ENCODE measurements around the gene GHRH.

Gene GHRH

GRCh38 chr20:37251825-37252477 is 9.7 kb downstream of the GHRH start:
- no peaks in the 10 kb centered on the region for H3K36me3 ChIP-seq (ENCODE audit: control insufficient read depth, insufficient read depth, low read length)
- no peaks in the 10 kb centered on the region for H3K4me1 ChIP-seq (ENCODE audit: control insufficient read depth, insufficient read depth, low read length, poor library complexity, severe bottlenecking)
- H3K27me3 ChIP-seq (replicated peaks; ENCODE audit: control insufficient read depth, insufficient read depth, low read length, poor library complexity, severe bottlenecking): no peaks in the 10 kb centered on the region
- H3K9me3 ChIP-seq (ENCODE audit: control insufficient read depth, low read length): no peaks in the 10 kb centered on the region
- DNase-seq: no peak
- no peak overlapping the region for H3K27ac ChIP-seq (ENCODE audit: insufficient read depth, low read length, poor library complexity, severe bottlenecking)
- H3K4me3 ChIP-seq (ENCODE audit: insufficient read depth, low read depth, low read length, poor library complexity, severe bottlenecking): no peak overlapping the region

- Histone ChIP-seq H3K27ac (ENCODE audit: insufficient read depth, low read length, poor library complexity, severe bottlenecking) (no peak overlapping the region), H3K4me3 (ENCODE audit: insufficient read depth, low read depth, low read length, poor library complexity, severe bottlenecking) (no peak overlapping the region), H3K4me1 (ENCODE audit: control insufficient read depth, insufficient read depth, low read length, poor library complexity, severe bottlenecking) (no peaks in the 10 kb centered on the region), H3K36me3 (ENCODE audit: control insufficient read depth, insufficient read depth, low read length) (peaks cover 5% of the 10 kb centered on the region), H3K9me3 (ENCODE audit: control insufficient read depth, low read length) (no peaks in the 10 kb centered on the region), H3K27me3 (replicated peaks; ENCODE audit: control insufficient read depth, insufficient read depth, low read length, poor library complexity, severe bottlenecking) (no peaks in the 10 kb centered on the region)
- DNase-seq: no peak
Measured at GRCh38 chr20:37249304-37249703, 12.3 kb downstream of the GHRH start.

- H3K9me3 ChIP-seq (ENCODE audit: control insufficient read depth, low read length): no peaks in the 10 kb centered on the region
- H3K36me3 ChIP-seq (ENCODE audit: control insufficient read depth, insufficient read depth, low read length): peaks cover 18% of the 10 kb centered on the region
Measured at GRCh38 chr20:37247547-37247946, 14.1 kb downstream of the GHRH start.

GRCh38 chr20:37246736-37247135 is 14.9 kb downstream of the GHRH start:
- Histone ChIP-seq H3K36me3 (ENCODE audit: control insufficient read depth, insufficient read depth, low read length) (peaks cover 27% of the 10 kb centered on the region), H3K27me3 (replicated peaks; ENCODE audit: control insufficient read depth, insufficient read depth, low read length, poor library complexity, severe bottlenecking) (no peaks in the 10 kb centered on the region), H3K27ac (ENCODE audit: insufficient read depth, low read length, poor library complexity, severe bottlenecking) (no peak overlapping the region), H3K4me3 (ENCODE audit: insufficient read depth, low read depth, low read length, poor library complexity, severe bottlenecking) (no peak overlapping the region), H3K4me1 (ENCODE audit: control insufficient read depth, insufficient read depth, low read length, poor library complexity, severe bottlenecking) (no peaks in the 10 kb centered on the region), H3K9me3 (ENCODE audit: control insufficient read depth, low read length) (no peaks in the 10 kb centered on the region)
- DNase-seq: no peak

More at GRCh38 chr20:37247547-37247946, 14.1 kb downstream of the GHRH start:
- Histone ChIP-seq H3K4me1 (ENCODE audit: control insufficient read depth, insufficient read depth, low read length, poor library complexity, severe bottlenecking) (no peaks in the 10 kb centered on the region), H3K27ac (ENCODE audit: insufficient read depth, low read length, poor library complexity, severe bottlenecking) (no peak overlapping the region), H3K27me3 (replicated peaks; ENCODE audit: control insufficient read depth, insufficient read depth, low read length, poor library complexity, severe bottlenecking) (no peaks in the 10 kb centered on the region), H3K4me3 (ENCODE audit: insufficient read depth, low read depth, low read length, poor library complexity, severe bottlenecking) (no peak overlapping the region)
- DNase-seq: no peak

- no peak for DNase-seq
- Histone ChIP-seq H3K36me3 (ENCODE audit: control insufficient read depth, insufficient read depth, low read length) (peaks cover 39% of the 10 kb centered on the region), H3K27me3 (replicated peaks; ENCODE audit: control insufficient read depth, insufficient read depth, low read length, poor library complexity, severe bottlenecking) (no peaks in the 10 kb centered on the region), H3K9me3 (ENCODE audit: control insufficient read depth, low read length) (no peaks in the 10 kb centered on the region), H3K4me1 (ENCODE audit: control insufficient read depth, insufficient read depth, low read length, poor library complexity, severe bottlenecking) (no peaks in the 10 kb centered on the region), H3K27ac (ENCODE audit: insufficient read depth, low read length, poor library complexity, severe bottlenecking) (no peak overlapping the region), H3K4me3 (ENCODE audit: insufficient read depth, low read depth, low read length, poor library complexity, severe bottlenecking) (no peak overlapping the region)
Measured at GRCh38 chr20:37245216-37246150, 16.1 kb downstream of the GHRH start.

GRCh38 chr20:37244572-37244957 is 17.0 kb downstream of the GHRH start:
- no peaks in the 10 kb centered on the region for H3K4me1 ChIP-seq (ENCODE audit: control insufficient read depth, insufficient read depth, low read length, poor library complexity, severe bottlenecking)
- H3K36me3 ChIP-seq (ENCODE audit: control insufficient read depth, insufficient read depth, low read length): peaks cover 46% of the 10 kb centered on the region

GRCh38 chr20:37243937-37244571 is 17.6 kb downstream of the GHRH start:
- no peaks in the 10 kb centered on the region for H3K4me1 ChIP-seq (ENCODE audit: control insufficient read depth, insufficient read depth, low read length, poor library complexity, severe bottlenecking)
- no peaks in the 10 kb centered on the region for H3K27me3 ChIP-seq (replicated peaks; ENCODE audit: control insufficient read depth, insufficient read depth, low read length, poor library complexity, severe bottlenecking)
- H3K27ac ChIP-seq (ENCODE audit: insufficient read depth, low read length, poor library complexity, severe bottlenecking): no peak overlapping the region
- no peaks in the 10 kb centered on the region for H3K9me3 ChIP-seq (ENCODE audit: control insufficient read depth, low read length)
- peaks cover 50% of the 10 kb centered on the region for H3K36me3 ChIP-seq (ENCODE audit: control insufficient read depth, insufficient read depth, low read length)
- H3K4me3 ChIP-seq (ENCODE audit: insufficient read depth, low read depth, low read length, poor library complexity, severe bottlenecking): no peak overlapping the region
- DNase-seq: no peak

More at GRCh38 chr20:37244572-37244957, 17.0 kb downstream of the GHRH start:
- no peak for DNase-seq
- no peak overlapping the region for H3K4me3 ChIP-seq (ENCODE audit: insufficient read depth, low read depth, low read length, poor library complexity, severe bottlenecking)
- H3K9me3 ChIP-seq (ENCODE audit: control insufficient read depth, low read length): no peaks in the 10 kb centered on the region
- no peaks in the 10 kb centered on the region for H3K27me3 ChIP-seq (replicated peaks; ENCODE audit: control insufficient read depth, insufficient read depth, low read length, poor library complexity, severe bottlenecking)
- H3K27ac ChIP-seq (ENCODE audit: insufficient read depth, low read length, poor library complexity, severe bottlenecking): no peak overlapping the region

GRCh38 chr20:37243076-37243936 is 18.3 kb downstream of the GHRH start:
- Histone ChIP-seq H3K4me1 (ENCODE audit: control insufficient read depth, insufficient read depth, low read length, poor library complexity, severe bottlenecking) (no peaks in the 10 kb centered on the region), H3K27me3 (replicated peaks; ENCODE audit: control insufficient read depth, insufficient read depth, low read length, poor library complexity, severe bottlenecking) (no peaks in the 10 kb centered on the region), H3K4me3 (ENCODE audit: insufficient read depth, low read depth, low read length, poor library complexity, severe bottlenecking) (no peak overlapping the region), H3K36me3 (ENCODE audit: control insufficient read depth, insufficient read depth, low read length) (peaks cover 57% of the 10 kb centered on the region), H3K27ac (ENCODE audit: insufficient read depth, low read length, poor library complexity, severe bottlenecking) (no peak overlapping the region), H3K9me3 (ENCODE audit: control insufficient read depth, low read length) (no peaks in the 10 kb centered on the region)
- no peak for DNase-seq

GRCh38 chr20:37242503-37242902 is 19.1 kb downstream of the GHRH start:
- no peak for DNase-seq
- H3K27ac ChIP-seq (ENCODE audit: insufficient read depth, low read length, poor library complexity, severe bottlenecking): no peak overlapping the region
- H3K36me3 ChIP-seq (ENCODE audit: control insufficient read depth, insufficient read depth, low read length): peaks cover 65% of the 10 kb centered on the region
- H3K27me3 ChIP-seq (replicated peaks; ENCODE audit: control insufficient read depth, insufficient read depth, low read length, poor library complexity, severe bottlenecking): no peaks in the 10 kb centered on the region
- no peak overlapping the region for H3K4me3 ChIP-seq (ENCODE audit: insufficient read depth, low read depth, low read length, poor library complexity, severe bottlenecking)
- H3K4me1 ChIP-seq (ENCODE audit: control insufficient read depth, insufficient read depth, low read length, poor library complexity, severe bottlenecking): no peaks in the 10 kb centered on the region
- H3K9me3 ChIP-seq (ENCODE audit: control insufficient read depth, low read length): no peaks in the 10 kb centered on the region
